Natural killer cell treated with Interleukin-12 subunit alpha and Interleukin-12 subunit beta and Interleukin-15 and Interleukin-18, amount 100 ng/mL, for 72 hours (primary cell): ENCODE results near the gene CLCN4. TPM values are rescaled to one million over a fixed set of nuclear protein-coding genes. Genes with fewer than 3 reads are reported as not detected.

Experiments used
- ATAC-seq, 2 donors: fragments of 150-1000 bp; cut with Tn5 transposase in 1 of 2; sonication (Bioruptor Pico), chemical (Tn5 transposase) in 1 of 2; 2 replicates each; pipeline ENCODE4 v1.10.0; 2021
- DNase-seq: peaks from one replicate; pipeline ENCODE4 v3.0.0; 2022; ENCODE audit warnings: low spot score
- H3K27ac Mint-ChIP-seq, 2 donors: 1 replicate in 1 of 2; 2 replicates in 1 of 2; pipeline ENCODE4 v1.8.0; 2022; ENCODE audit warnings: mixed read lengths in 2 of 2, mild to moderate bottlenecking in 1 of 2, moderate library complexity in 1 of 2
- H3K27me3 Mint-ChIP-seq, 2 donors: 1 replicate in 1 of 2; 2 replicates in 1 of 2; pipeline ENCODE4 v1.8.0; 2022; ENCODE audit warnings: mixed read lengths in 2 of 2
- H3K36me3 Mint-ChIP-seq: one replicate; pipeline ENCODE4 v1.8.0; 2022; ENCODE audit warnings: mixed read lengths
- H3K4me1 Mint-ChIP-seq, 2 donors: 1 replicate in 1 of 2; 2 replicates in 1 of 2; pipeline ENCODE4 v1.8.0; 2022; ENCODE audit warnings: low read depth in 2 of 2, mixed read lengths in 2 of 2, mild to moderate bottlenecking in 1 of 2
- H3K4me3 Mint-ChIP-seq: one replicate; pipeline ENCODE4 v1.8.0; 2022; ENCODE audit warnings: mixed read lengths
- H3K9me3 Mint-ChIP-seq: 2 replicates; pipeline ENCODE4 v1.8.0; 2022; ENCODE audit warnings: mixed read lengths
- total RNA-seq, 2 donors: library from RNA; stranded (reverse); gene quantifications; one replicate each; pipeline ENCODE4 v1.2.3, GENCODE V29; 2022

The CLCN4 gene
- total RNA-seq, 2 donors from 2014 or later, result not detected

DNA sequence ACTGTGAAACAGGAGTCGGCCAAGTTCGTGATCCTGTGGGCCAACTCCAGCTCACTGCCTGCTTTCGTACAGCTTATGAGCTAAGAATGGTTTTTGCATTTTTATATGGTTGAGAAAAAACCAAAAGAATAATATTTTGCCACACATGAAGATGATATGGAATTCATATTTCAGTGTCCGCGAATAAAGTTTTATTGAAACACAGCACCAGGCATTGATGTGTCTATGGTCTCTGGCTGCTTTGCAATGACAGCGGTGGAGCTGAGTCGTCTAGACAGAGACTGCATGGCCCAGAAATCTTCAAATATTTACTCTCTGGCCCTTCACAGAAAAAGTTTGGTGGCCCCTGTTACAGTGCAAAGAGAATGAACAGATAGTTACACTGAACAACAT lies 20.2 kb downstream of the CLCN4 start:
- Mint-ChIP-seq H3K27me3 (peaks cover 8 to 26% of the 10 kb centered on the region in 2 donors), H3K27ac (no peak overlapping the region), H3K36me3 (no peaks in the 10 kb centered on the region), H3K4me3 (no peak overlapping the region), H3K4me1 (peaks cover 0 to 8% of the 10 kb centered on the region in 2 donors), H3K9me3 (no peaks in the 10 kb centered on the region)
- DNase-seq (no peak), ATAC-seq (no peak)

DNA sequence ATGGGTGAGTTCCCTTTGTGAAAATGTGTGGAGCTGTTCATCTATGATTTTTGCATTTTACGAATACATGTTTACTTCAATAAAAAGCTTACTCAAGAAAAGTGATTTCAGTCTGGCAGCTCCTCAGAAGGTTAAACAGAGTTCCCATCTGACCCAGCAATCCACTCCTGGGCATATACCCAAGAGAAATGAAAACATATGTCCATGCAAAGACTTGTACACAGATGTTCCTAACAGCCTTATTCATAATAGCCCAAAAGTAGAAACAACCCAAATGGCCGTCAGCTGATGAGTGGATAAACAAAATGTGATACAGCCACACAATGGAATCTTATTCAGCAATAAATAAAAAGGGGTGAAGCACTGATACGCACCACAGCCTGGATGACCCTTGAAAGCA lies 20.8 kb downstream of the CLCN4 start:
- ATAC-seq, result no peak
- no peaks in the 10 kb centered on the region for H3K36me3 Mint-ChIP-seq
- no peak for DNase-seq
- H3K4me1 Mint-ChIP-seq, result peaks cover 0 to 8% of the 10 kb centered on the region in 2 donors
- H3K9me3 Mint-ChIP-seq, result no peaks in the 10 kb centered on the region
- no peak overlapping the region for H3K27ac Mint-ChIP-seq
- no peak overlapping the region for H3K4me3 Mint-ChIP-seq
- peaks cover 2 to 23% of the 10 kb centered on the region in 2 donors for H3K27me3 Mint-ChIP-seq

DNA sequence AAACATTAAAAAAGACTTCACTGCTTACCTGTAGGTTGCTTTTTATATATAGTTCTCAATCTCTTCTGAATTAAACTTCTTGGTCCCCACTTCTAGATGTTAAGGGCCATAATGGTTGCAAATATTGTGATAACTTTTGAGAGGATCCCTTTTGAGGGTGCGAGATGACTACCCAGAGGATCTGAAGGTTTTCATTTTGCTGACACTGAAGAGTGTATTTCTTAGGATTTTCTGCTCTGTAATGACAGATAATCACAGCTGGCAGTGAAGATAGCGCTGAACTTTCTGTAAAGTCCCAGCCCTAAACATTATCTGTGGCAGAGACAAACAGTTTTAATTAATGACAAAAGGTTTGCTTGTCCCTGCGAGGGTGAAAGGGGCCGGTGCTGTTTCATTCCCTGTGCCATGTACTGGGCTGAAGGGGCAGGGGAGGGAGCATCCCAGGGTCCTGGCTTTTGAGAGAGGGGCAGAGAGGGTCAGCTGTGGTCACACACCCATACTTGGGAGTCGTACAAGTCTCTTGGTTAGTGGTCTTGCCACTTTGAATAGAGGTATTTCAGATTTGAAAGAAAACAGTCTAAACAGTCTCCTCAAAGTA lies 22.2 kb downstream of the CLCN4 start:
- H3K4me3 Mint-ChIP-seq, result no peak overlapping the region
- DNase-seq, result no peak
- no peak for ATAC-seq
- peaks cover 0 to 8% of the 10 kb centered on the region in 2 donors for H3K4me1 Mint-ChIP-seq
- H3K27ac Mint-ChIP-seq, result no peak overlapping the region
- H3K9me3 Mint-ChIP-seq, result no peaks in the 10 kb centered on the region
- H3K36me3 Mint-ChIP-seq, result no peaks in the 10 kb centered on the region
- peaks cover 7 to 26% of the 10 kb centered on the region in 2 donors for H3K27me3 Mint-ChIP-seq

DNA sequence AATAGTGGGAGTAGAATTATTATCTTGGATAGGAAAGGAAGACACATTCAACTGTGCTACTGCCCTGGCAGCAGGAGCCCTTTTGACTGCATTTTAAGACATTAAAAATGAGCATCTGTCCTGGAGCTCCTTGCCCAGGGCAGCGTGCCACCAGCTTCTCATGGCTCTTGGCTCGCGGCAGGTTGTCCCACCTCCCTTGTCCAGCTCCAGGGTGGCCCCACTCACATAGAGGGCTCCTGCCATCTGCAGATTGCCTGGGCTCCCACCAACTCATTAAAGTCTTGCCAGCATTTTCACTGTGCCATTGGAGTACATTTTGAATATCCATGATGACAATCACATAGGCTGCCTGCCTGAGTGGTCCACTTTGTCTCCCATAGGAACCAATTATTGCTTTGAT lies 27.0 kb downstream of the CLCN4 start:
- H3K27ac Mint-ChIP-seq, result no peak overlapping the region
- no peak for ATAC-seq
- H3K4me1 Mint-ChIP-seq, result no peaks in the 10 kb centered on the region
- no peaks in the 10 kb centered on the region for H3K36me3 Mint-ChIP-seq
- H3K9me3 Mint-ChIP-seq, result no peaks in the 10 kb centered on the region
- DNase-seq, result no peak
- peaks cover 18 to 28% of the 10 kb centered on the region in 2 donors for H3K27me3 Mint-ChIP-seq
- H3K4me3 Mint-ChIP-seq, result no peak overlapping the region

DNA sequence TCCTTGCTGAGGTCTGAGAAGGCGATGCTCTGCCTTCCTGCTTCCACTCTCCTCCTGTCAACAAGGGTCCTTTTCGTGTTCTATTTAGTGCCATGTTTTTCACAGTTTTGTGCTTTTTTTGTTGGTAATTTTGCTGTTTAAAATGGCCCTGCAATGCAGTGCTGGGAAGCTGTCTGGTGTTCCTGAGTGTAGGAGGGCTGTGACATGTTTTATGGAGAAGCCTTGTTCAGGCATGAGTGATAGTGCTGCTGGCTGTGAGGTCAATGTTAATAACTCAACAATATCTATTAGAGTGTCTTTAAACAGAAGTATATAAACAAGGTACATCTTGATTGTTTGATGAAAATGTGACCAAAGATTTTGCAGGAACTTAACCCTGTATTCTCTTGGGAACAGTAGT lies 27.6 kb downstream of the CLCN4 start:
- H3K36me3 Mint-ChIP-seq, result no peaks in the 10 kb centered on the region
- no peak for ATAC-seq
- no peak overlapping the region for H3K4me3 Mint-ChIP-seq
- H3K27me3 Mint-ChIP-seq, result peaks cover 18 to 25% of the 10 kb centered on the region in 2 donors
- no peaks in the 10 kb centered on the region for H3K4me1 Mint-ChIP-seq
- no peaks in the 10 kb centered on the region for H3K9me3 Mint-ChIP-seq
- no peak for DNase-seq
- no peak overlapping the region for H3K27ac Mint-ChIP-seq

DNA sequence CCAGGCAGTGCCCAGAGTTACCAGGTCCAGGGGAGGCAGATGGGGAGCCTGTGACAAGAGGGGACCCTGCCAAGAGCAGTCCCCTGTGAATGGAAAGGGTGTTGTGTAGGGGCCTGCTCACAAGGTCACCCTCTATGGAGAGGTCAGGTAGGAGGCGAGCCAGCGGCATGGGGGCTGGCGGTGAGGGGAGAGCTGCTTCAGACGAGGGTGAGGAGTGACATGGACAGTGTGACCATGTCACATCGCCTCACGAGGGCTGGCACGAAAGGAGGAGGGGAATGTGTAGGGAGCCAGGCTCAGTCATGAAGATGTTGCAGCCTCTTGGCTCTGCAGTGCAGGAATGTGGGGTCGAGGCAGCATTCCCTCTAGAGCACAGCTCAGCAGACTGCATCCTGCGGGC lies 29.6 kb downstream of the CLCN4 start:
- H3K4me1 Mint-ChIP-seq, result peaks cover 0 to 5% of the 10 kb centered on the region in 2 donors
- no peaks in the 10 kb centered on the region for H3K36me3 Mint-ChIP-seq
- H3K27ac Mint-ChIP-seq, result no peak overlapping the region
- H3K27me3 Mint-ChIP-seq, result peaks cover 18 to 25% of the 10 kb centered on the region in 2 donors
- H3K9me3 Mint-ChIP-seq, result no peaks in the 10 kb centered on the region
- ATAC-seq, result peak in 1 of 2 donors; percentile 33
- no peak overlapping the region for H3K4me3 Mint-ChIP-seq
- DNase-seq, result no peak

DNA sequence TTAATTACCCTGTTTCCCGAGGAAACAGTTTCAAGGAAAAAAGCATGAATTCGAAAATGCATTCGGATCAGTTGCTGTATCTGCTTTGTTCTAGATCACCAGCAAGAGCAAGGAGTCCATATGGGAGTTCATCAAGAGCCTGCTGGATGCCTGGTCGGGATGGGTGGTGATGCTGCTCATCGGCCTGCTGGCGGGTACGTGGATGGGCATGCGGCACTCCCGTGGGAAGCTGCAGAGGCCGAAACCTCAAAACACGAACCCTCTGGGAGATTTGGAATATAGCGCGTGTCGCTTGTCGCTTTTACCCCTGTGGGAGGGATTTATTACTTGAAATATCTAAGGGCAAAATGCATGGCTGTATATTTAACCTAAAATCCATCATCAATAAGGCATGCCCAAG lies 30.6 kb downstream of the CLCN4 start:
- no peak for DNase-seq
- Mint-ChIP-seq H3K27ac (no peak overlapping the region), H3K4me3 (no peak overlapping the region), H3K4me1 (peaks cover 0 to 5% of the 10 kb centered on the region in 2 donors), H3K36me3 (no peaks in the 10 kb centered on the region), H3K27me3 (peaks cover 18 to 27% of the 10 kb centered on the region in 2 donors), H3K9me3 (no peaks in the 10 kb centered on the region)
- no peak for ATAC-seq

DNA sequence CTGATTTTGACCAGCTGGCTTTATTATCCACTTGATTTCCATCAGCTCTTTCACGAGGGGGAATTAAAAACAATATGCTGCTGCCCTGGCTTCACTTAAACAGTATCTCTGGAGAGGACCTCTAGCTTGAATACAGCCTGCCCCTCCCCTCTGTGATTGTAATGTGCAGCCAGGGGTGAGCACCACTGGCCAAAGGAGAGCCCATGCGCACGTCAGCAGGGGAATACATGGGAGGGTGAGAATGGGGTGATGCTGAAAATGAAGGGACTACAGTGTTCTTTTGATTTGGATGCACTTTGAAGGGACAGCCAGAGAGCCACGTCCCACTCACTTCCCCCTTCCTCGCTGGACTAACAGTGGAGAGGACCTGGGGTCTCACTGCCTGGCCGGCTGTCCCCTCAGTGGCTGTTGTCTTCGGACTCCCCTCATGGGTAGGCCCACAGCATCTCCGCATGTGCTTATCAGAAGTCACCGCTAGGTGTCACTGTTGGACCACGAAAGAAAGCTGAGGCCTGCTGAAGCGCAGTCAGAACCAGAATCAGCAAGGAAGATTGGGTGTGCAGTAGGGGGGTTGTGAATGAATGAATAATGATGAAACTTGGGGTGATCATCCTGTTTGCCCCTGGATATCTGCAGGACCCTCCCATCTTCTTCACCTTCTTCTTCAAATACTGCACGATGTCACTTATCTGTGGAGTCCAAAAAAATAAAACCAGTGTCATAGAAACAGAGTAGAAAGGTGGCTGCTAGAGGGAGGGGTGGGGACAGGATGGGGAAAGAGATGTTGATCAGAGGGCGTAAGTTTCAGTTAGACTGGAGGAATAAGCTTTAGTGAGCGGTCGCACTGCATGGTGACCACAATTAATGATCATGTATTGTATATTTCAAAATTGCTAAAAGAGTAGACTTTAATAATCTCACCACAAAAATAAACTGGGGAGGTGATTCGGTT lies 32.8 kb downstream of the CLCN4 start:
- Mint-ChIP-seq H3K27ac (no peak overlapping the region), H3K4me3 (no peak overlapping the region), H3K27me3 (peaks cover 10 to 26% of the 10 kb centered on the region in 2 donors), H3K9me3 (no peaks in the 10 kb centered on the region), H3K36me3 (no peaks in the 10 kb centered on the region), H3K4me1 (peaks cover 0 to 5% of the 10 kb centered on the region in 2 donors)
- DNase-seq (peak; percentile 80), ATAC-seq (peak; percentile 68 to 81)

DNA sequence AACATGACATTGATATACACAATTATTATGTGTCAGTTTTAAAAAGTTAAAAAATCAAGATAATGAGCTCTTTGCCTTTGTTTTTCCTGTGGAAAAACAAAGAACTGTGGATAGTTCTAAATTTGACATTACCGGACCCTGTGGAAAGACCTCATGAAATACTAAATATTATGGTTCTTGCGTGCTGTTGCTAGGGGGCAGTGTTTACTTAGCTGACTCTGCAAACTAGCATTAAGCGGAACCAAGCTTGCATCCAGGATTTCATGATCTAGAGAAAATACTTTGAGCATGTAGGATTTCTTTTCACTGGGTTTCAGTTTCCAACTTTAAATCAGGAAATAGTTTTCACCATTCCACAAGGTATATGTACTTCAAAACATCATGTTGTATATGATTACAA lies 33.6 kb downstream of the CLCN4 start:
- DNase-seq (no peak), ATAC-seq (no peak)
- Mint-ChIP-seq H3K36me3 (no peaks in the 10 kb centered on the region), H3K4me3 (no peak overlapping the region), H3K4me1 (peaks cover 0 to 5% of the 10 kb centered on the region in 2 donors), H3K27ac (no peak overlapping the region), H3K27me3 (peaks cover 4 to 20% of the 10 kb centered on the region in 2 donors), H3K9me3 (no peaks in the 10 kb centered on the region)

DNA sequence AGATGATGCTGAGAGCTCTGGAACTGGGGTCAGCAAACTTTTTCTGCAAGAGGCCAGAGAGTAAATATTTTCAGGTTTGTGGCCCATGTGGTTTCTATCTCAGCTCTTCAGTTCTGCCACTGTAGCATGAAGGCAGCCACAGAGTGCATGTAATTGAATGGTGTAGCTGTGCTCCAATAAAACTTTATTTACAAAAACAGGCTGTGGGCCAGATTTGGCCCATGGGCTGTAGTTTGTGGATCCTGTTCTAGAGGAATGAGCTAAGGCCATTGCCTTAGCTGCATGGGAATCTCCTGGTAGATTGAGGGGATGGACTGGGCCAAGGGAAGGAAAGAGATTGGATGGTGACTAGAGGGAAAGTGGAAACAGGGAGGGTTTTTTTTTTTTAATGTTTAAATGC lies 36.8 kb downstream of the CLCN4 start:
- no peaks in the 10 kb centered on the region for H3K36me3 Mint-ChIP-seq
- H3K27ac Mint-ChIP-seq, result no peak overlapping the region
- DNase-seq (no peak), ATAC-seq (no peak)
- no peak overlapping the region for H3K4me3 Mint-ChIP-seq
- H3K4me1 Mint-ChIP-seq, result peaks cover 2 to 6% of the 10 kb centered on the region in 2 donors
- peaks cover 0 to 10% of the 10 kb centered on the region in 2 donors for H3K27me3 Mint-ChIP-seq
- no peaks in the 10 kb centered on the region for H3K9me3 Mint-ChIP-seq

DNA sequence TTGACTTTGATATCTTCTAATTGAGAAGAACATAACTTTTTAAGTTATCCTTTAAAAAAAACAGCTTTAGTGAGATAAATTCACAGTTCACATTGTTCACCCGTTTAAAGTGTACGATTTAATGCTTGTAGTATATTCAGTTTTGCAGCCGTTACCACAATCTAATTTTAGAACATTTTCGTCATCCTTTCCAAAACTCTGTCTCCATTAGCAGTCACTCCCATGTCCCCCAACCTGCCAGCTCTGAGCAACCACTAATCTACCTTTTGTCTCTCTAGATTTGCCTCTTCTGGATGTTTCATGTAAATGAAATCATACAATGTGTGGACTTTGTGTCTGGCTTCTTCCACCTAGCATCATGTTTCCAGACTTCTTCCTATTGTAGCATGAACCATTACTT lies 38.6 kb downstream of the CLCN4 start:
- no peak overlapping the region for H3K27ac Mint-ChIP-seq
- H3K4me1 Mint-ChIP-seq, result peaks cover 7 to 11% of the 10 kb centered on the region in 2 donors
- peaks cover 0 to 8% of the 10 kb centered on the region in 2 donors for H3K27me3 Mint-ChIP-seq
- H3K36me3 Mint-ChIP-seq, result no peaks in the 10 kb centered on the region
- DNase-seq (no peak), ATAC-seq (no peak)
- no peaks in the 10 kb centered on the region for H3K9me3 Mint-ChIP-seq
- no peak overlapping the region for H3K4me3 Mint-ChIP-seq

DNA sequence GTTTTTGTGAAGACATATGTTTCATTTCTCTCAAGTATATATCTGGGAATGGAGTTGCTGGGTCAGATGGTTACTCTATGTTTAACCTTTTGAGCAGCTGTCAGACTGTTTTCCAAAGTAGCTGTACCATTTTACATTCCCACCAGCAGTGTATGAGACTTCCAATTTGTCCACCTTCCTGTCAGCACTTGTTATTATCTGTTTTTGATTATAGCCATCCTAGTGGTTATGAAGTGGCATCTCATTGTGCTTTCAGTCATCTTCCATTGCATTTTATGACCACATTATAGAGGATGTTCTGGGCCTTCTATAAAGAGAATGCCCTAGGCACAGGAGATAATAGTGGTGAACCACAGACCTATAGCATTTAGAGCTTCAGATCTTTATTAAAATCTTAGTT lies 39.2 kb downstream of the CLCN4 start:
- peaks cover 0 to 10% of the 10 kb centered on the region in 2 donors for H3K27me3 Mint-ChIP-seq
- no peaks in the 10 kb centered on the region for H3K36me3 Mint-ChIP-seq
- ATAC-seq, result no peak
- H3K9me3 Mint-ChIP-seq, result no peaks in the 10 kb centered on the region
- no peak overlapping the region for H3K27ac Mint-ChIP-seq
- no peak for DNase-seq
- no peak overlapping the region for H3K4me3 Mint-ChIP-seq
- H3K4me1 Mint-ChIP-seq, result peaks cover 11% of the 10 kb centered on the region in 2 donors

DNA sequence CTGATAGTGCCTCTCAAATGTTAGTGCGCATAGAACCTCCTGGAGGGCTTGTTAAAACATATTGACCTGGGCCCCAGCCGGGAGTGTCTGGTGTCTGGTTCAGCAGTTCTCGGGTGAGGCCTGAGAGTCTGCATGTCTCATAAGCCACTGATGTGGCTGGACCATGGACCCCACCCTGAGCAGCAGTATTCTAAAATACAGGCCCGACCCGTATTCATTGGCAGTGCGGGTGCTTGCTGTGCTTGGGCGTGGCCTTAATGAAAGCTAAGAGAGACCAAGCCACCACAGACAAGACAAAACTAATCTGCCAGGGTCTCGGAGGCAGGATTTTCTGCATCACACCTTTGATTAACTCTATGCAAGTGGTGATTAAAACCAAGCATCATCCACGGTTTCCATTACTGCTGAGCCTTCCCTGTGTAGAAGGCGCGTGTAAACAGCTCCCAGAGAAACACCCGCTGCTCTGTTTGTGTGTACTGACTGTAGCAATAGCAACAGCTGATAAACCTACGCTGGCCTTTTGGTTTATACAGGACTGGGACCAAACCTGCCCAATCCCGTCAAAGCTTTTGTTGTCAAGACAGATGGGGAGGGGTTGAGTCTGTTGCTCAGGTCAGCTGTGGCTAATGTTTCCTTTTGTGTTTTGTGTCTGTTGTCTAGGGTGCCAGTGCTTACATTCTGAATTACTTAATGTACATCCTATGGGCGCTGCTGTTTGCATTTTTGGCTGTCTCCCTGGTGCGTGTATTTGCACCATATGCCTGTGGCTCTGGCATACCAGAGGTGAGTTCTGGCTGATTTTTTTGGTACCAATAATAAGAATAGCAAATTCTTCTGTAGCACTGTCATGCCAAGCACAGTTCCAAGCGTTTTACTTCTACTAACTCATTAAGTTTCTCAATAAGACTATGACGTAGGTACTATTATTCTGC lies 40.8 kb downstream of the CLCN4 start:
- Mint-ChIP-seq H3K27me3 (peaks cover 0 to 9% of the 10 kb centered on the region in 2 donors), H3K4me1 (peaks cover 11 to 12% of the 10 kb centered on the region in 2 donors)

More for the DNA sequence above, 40.8 kb downstream of the CLCN4 start:
- H3K36me3 Mint-ChIP-seq, result no peaks in the 10 kb centered on the region
- H3K4me3 Mint-ChIP-seq, result no peak overlapping the region
- H3K9me3 Mint-ChIP-seq, result no peaks in the 10 kb centered on the region
- ATAC-seq, result no peak
- DNase-seq, result no peak
- no peak overlapping the region for H3K27ac Mint-ChIP-seq
